AG10803 (cell line): Measurements from ENCODE around the gene EID3.
"Not testable (repeated sequence)": the region's sequence is repeated elsewhere in the genome, so short reads cannot be mapped to it uniquely, and the experiment has no call there.

ENCODE experiments used
- DNase-seq: peaks from one replicate; pipeline ENCODE4 v3.0.0; 2010; ENCODE audit warnings: low read depth
- H3K4me3 ChIP-seq: 2 replicates; pipeline ENCODE4 v1.5.1; 2011; ENCODE audit warnings: mild to moderate bottlenecking, low read length, control low read depth
- TF ChIP-seq, protein P1 (sequence below): conservative IDR thresholded peaks from 2 replicates; pipeline ENCODE4 v1.5.1; 2011; ENCODE audit warnings: mild to moderate bottlenecking, low read length, control low read depth, inconsistent platforms

EID3 gene

DNA sequence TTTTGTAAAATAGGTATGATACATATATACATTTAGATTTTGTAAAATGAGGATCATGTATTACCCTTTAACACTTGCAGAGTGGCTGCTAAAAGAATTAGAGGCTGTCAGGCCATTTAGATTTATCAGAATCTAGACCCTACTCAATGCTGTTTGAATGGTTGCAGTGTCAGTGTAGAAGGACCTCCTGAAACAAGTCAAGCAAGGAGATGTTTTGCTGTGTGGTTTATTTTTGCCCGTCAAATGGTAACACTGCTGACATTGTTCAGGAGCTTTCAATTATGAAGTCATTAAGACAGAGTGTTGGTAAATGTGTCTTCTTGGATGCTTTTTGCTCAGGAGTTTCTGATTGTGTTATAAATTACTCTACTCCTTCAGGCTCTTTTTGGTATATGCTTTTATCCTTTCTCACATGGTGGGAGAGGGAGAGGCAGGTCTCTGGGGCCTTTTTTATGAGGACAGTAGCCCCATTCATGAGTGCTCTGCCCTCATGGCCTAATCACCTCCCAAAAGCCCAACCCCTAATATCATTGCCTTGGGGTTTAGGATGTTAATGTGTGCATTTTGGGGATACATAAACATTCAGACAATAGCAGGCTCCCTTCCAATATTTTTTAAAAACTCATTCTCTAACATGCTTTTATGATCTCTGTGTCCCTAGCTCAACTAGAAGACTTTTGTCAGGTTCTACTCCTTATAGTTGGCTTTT, 16.5 kb downstream of the EID3 start:
- no peak overlapping the region for H3K4me3 ChIP-seq
- TF ChIP-seq, protein P1, sequence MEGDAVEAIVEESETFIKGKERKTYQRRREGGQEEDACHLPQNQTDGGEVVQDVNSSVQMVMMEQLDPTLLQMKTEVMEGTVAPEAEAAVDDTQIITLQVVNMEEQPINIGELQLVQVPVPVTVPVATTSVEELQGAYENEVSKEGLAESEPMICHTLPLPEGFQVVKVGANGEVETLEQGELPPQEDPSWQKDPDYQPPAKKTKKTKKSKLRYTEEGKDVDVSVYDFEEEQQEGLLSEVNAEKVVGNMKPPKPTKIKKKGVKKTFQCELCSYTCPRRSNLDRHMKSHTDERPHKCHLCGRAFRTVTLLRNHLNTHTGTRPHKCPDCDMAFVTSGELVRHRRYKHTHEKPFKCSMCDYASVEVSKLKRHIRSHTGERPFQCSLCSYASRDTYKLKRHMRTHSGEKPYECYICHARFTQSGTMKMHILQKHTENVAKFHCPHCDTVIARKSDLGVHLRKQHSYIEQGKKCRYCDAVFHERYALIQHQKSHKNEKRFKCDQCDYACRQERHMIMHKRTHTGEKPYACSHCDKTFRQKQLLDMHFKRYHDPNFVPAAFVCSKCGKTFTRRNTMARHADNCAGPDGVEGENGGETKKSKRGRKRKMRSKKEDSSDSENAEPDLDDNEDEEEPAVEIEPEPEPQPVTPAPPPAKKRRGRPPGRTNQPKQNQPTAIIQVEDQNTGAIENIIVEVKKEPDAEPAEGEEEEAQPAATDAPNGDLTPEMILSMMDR = no peak
- no peak for DNase-seq

DNA sequence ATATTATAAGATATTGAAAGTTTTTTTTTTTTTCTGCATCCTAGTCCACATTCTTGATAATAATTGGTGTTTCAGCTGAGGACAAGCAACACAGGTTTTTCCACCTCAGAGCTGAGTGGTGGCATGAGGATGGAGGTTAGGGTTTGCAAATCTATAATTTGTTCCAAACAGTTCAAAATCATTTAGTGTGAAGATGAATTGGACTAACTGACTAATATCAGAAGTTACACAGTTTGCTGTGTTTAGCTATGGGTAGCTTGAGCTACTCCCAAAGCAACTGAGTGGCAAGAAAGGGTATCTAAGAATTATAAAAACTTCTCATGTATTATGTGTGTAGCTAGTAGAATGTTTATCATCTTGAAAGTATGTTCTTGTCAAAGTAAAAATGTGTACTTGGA, 17.1 kb downstream of the EID3 start:
- H3K4me3 ChIP-seq = no peak overlapping the region
- TF ChIP-seq, protein P1 = no peak
- no peak for DNase-seq

DNA sequence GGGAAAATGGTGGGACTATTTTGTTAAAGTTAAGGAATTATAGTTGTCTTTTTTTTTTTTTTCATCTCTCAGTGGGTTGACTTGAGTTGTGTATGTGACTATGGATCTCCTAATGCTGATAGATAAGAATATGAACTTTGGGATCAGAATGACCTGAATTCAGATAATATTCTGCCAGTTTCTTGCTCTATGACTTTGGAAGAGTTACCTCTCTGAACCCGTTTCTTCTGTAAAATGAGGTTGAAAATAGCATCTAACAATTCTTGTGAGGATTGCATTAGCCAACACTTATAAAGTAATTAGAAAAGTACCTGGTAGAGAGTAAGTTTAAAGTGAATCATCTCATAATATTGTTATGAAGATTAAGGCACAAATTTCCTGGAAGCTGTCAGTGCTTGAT, 18.4 kb downstream of the EID3 start:
- no peak for DNase-seq
- H3K4me3 ChIP-seq = no peak overlapping the region
- TF ChIP-seq, protein P1 = no peak

DNA sequence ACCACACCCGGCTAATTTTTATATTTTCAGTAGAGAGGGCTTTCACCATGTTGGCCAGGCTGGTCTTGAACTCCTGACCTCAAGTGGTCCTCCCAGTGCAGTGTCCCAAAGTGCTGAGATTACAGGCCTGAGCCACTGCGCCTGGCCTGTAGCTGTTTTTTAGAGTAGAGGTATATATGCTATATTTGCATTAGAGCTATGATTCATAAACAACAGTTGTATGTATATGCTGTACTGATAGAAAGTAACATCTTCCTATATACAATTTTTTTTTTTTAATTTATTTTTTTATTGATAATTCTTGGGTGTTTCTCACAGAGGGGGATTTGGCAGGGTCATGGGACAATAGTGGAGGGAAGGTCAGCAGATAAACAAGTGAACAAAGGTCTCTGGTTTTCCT, 19.0 kb downstream of the EID3 start:
- DNase-seq, H3K4me3 ChIP-seq: not testable (repeated sequence)

DNA sequence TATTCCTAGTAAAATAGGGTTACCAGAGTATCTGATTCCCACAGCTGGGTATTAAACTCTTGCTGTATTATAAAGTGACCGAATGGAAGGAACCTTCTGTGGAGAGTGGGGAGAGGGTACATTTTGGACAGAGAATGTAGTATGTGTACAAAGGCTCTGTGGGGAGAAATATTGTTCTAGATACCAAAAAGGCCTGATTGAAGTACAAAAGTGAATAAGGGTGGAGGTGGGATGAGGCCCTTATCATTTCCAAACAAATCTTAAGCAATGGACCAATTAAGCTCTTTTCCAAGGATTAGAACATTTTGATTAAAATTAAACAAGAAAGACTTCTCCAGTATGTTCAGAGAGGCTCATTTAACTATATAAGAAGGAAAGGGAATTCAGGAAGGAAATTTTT, 20.4 kb downstream of the EID3 start:
- no peak for DNase-seq
- TF ChIP-seq, protein P1 = no peak
- H3K4me3 ChIP-seq = no peak overlapping the region

DNA sequence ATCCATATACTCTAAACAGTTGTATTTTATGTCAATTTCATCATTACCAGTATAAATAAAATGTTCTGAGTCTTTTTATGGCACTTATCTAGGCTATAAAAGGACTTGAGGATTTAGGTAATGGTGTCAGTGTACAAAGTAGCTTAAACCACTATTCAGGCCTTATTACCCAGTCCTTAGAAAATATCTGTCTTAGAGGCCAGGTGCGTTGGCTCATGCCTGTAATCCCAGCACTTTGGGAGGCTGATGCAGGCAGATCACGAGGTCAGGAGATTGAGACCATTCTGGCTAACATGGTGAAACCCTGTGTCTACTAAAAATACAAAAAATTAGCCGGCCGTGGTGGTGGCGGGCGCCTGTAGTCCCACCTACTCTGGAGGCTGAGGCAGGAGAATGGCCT, 24.7 kb downstream of the EID3 start:
- not testable (repeated sequence) for DNase-seq, H3K4me3 ChIP-seq

DNA sequence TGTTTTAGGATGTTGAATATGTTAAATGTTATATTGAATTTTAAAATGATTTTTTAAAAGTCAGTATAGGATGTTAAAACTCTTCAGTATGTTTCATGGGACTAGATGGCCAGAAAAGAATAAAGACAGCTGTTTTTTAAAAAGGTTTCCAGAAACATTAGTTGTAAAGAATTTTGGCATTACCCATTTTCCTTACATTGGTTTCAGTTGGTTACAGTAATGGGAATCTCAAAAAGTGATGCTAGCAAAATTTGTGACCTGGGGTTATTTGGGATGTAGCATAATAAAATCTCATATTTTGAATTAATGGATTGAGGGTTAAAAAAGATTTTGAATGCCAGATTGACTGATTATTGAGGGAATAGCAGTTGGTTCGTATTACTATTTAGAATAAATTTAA, 25.3 kb downstream of the EID3 start:
- no peak overlapping the region for H3K4me3 ChIP-seq
- DNase-seq = no peak
- TF ChIP-seq, protein P1 = no peak

DNA sequence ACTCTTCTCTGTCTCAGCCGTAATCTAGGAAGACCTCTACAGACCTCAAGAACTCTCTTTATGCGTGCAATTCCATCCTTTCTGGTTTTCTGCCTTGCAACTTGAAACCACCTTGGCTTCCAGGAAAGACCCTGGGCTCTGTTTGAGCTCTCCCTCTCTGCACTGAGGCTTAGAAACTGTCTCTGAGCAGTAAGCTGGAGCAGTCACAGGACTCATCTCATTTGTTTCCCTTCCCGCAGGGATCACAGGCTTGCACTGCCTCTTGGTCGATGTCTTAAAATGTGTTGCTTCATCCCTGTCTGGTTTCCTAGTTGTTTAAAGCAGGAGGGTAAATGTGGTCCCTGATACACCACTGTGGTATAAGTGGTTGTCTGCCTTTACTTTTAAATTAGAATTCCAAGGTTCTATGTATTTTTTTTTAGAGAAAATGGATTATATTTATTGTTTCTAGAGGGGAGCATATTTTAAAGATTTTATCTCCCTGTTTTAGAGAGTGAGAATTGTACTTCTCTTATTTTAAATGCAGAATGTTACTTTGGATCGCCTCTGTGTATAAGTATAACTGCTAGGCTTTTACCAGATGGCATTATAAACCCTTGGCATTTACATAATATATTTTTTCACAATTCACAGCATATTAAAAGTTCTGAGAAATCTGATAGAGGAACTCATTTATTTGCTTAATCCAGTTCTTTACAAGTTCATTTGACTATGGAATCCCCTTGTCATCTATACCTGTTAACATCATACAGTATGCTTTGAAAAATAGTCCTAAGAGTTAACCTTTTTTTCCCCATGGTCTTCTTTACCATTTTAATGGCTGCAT, 26.4 kb downstream of the EID3 start:
- H3K4me3 ChIP-seq = no peak overlapping the region
- TF ChIP-seq, protein P1 = no peak
- no peak for DNase-seq
